ENCODE measurements around the gene PLK1.

GRCh38 chr16:23695756-23696155 lies 17.1 kb downstream of the PLK1 start:
- TF ChIP-seq TAF1 (IDR thresholded peaks at IDR 0.05; ENCODE audit: borderline replicate concordance, insufficient read depth, low read length) (no peak), SIN3A (IDR thresholded peaks at IDR 0.05; ENCODE audit: borderline replicate concordance, insufficient read depth, low read length) (no peak), POLR2AphosphoS5 (IDR thresholded peaks at IDR 0.05; ENCODE audit: low read depth, low read length) (no peak)

Measured in PFSK-1 (cell line).